DND-41 (cell line): ENCODE results near the gene PPP2R5B.

ENCODE experiments used
- CTCF ChIP-seq: IDR thresholded peaks from 2 replicates; pipeline ENCODE4 v1.5.1; 2012; ENCODE audit warnings: borderline replicate concordance, low read length, moderate library complexity, mild to moderate bottlenecking; ENCODE audit not compliant: poor library complexity, severe bottlenecking; ENCODE audit errors: extremely low read depth
- EZH2 ChIP-seq: IDR thresholded peaks from 3 replicates; pipeline ENCODE4 v1.6.1; 2012; ENCODE audit warnings: borderline replicate concordance, low read depth, mild to moderate bottlenecking, moderate library complexity, low read length, inconsistent platforms; ENCODE audit not compliant: severe bottlenecking

DNA sequence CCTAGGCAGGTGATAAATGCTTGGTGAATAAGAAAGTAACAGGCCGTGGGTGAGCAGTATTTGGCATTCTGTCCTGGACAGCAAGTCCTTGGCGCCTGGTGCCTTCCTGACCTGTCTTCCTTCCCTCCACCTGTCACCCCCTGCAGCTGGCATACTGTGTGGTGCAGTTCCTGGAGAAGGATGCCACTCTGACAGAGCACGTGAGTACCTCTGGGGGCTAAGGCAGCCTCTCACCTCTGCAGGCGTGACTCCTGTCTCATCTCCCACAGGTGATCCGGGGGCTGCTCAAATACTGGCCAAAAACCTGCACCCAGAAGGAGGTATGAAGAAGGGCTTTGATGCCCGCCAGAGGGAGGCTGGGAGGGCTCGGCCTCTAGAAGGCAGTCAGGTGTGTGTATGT, 6.8 kb downstream of the PPP2R5B start:
- no peak for TF ChIP-seq CTCF
- TF ChIP-seq EZH2 = no peak
